ENCODE data around the gene ABLIM3.

The ABLIM3 gene

DNA sequence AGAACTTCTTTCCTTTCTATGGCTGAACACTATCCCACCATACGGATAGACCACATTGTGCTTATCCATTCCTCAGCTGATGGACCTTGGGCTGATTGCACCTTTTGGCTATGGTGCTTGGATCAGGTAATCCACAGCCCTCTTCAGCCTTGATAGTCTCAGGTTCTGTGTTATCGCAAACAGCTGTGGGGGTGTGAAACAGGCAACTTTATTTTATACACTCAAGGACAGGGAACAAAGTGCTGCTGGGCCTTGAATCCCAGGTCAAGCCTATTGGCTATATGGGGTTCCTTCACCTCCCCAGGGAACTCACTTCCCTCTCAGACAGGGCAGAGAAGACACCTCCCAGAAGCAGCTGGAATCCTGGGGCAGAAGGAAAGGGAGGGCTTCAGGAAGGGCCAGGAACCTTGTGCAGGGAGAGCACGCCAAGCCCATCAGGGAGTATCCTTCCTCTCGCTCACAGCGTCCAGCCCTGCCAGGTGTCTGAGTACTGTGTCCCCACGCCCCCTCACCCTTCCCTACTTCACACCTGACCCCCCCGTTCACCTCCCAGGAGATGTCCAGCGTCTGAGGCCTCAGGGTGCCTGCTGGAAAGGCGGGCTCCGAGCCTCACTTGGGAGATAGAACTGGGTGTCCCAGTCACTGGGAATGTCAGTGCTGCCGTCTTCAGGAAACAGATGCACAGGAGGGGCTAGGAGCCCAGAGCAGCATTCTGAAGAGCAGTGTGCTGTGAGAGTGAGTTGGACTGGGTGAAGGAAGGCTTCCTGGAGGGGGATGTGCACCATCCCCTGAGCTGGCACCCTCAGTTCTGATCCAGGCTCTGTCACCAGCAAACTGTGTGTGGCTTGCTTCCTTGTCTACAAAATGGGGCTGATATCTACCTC is 163.1 kb downstream of the ABLIM3 start:
- DNase-seq: no peak

DNA sequence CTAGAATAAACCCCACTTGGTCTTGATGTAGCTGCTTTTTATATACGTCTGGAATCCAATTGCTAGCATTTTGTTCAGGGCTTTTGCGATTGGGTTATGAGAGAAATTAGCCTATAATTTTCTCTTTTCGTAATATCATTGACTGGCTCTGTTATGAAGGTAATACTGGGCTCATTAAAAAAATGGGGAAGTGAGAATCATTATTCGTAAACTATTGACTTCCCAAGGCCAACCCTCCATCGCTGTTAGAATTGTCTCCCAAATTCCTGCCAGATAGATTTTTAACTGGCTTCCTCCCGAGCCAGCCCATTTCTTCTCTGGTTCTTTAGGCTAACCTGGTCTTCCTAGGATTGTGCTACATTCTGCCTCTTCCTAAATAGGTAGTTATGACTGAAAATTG is 168.1 kb downstream of the ABLIM3 start:
- DNase-seq: no peak
